HEK293 (cell line): ENCODE measurements around the gene SLX4.

ENCODE experiments used
- ATF2 ChIP-seq: fragments of 450-650 bp; formaldehyde crosslinking; IDR thresholded peaks from 2 replicates; pipeline ENCODE4 v1.5.1; 2016; ENCODE audit warnings: missing biosample characterization, missing genetic modification characterization, low read depth
- HOXC10 ChIP-seq: sonication (generic); formaldehyde crosslinking; IDR thresholded peaks from 2 replicates; pipeline ENCODE4 v1.8.1; 2023; ENCODE audit warnings: mild to moderate bottlenecking, missing genetic modification reagents
- KLF16 ChIP-seq: fragments of 450-650 bp; formaldehyde crosslinking; IDR thresholded peaks from 2 replicates; pipeline ENCODE4 v1.5.1; 2017; ENCODE audit warnings: missing biosample characterization, missing genetic modification characterization
- KLF7 ChIP-seq: fragments of 450-650 bp; formaldehyde crosslinking; IDR thresholded peaks from 2 replicates; pipeline ENCODE4 v1.5.1; 2016; ENCODE audit warnings: missing biosample characterization, missing genetic modification characterization, borderline replicate concordance
- PRDM4 ChIP-seq: fragments of 450-650 bp; formaldehyde crosslinking; IDR thresholded peaks from 2 replicates; pipeline ENCODE4 v1.5.1; 2017; ENCODE audit warnings: missing biosample characterization, missing genetic modification characterization
- SETDB1 ChIP-seq: IDR thresholded peaks from one replicate; pipeline ENCODE4 v1.6.1; 2017; ENCODE audit warnings: mild to moderate bottlenecking, low read length, moderate library complexity, mixed read lengths; ENCODE audit not compliant: insufficient read length
- YY1 ChIP-seq: fragments of 450-650 bp; formaldehyde crosslinking; IDR thresholded peaks from 2 replicates; pipeline ENCODE4 v1.5.1; 2018; ENCODE audit warnings: missing biosample characterization, missing genetic modification characterization
- ZBTB8A ChIP-seq: fragments of 450-650 bp; formaldehyde crosslinking; IDR thresholded peaks from 2 replicates; pipeline ENCODE4 v1.5.1; 2016; ENCODE audit warnings: missing biosample characterization, missing genetic modification characterization
- ZNF10 ChIP-seq: fragments of 450-650 bp; formaldehyde crosslinking; IDR thresholded peaks from 2 replicates; pipeline ENCODE4 v1.5.1; 2017; ENCODE audit warnings: missing biosample characterization, missing genetic modification characterization
- ZNF121 ChIP-seq: fragments of 450-650 bp; formaldehyde crosslinking; IDR thresholded peaks from 2 replicates; pipeline ENCODE4 v1.5.1; 2016; ENCODE audit warnings: missing biosample characterization, missing genetic modification characterization
- ZNF148 ChIP-seq: fragments of 450-650 bp; formaldehyde crosslinking; IDR thresholded peaks from 2 replicates; pipeline ENCODE4 v1.5.0; 2017; ENCODE audit warnings: missing biosample characterization, missing genetic modification characterization, borderline replicate concordance
- ZNF155 ChIP-seq: fragments of 450-650 bp; formaldehyde crosslinking; IDR thresholded peaks from 2 replicates; pipeline ENCODE4 v1.5.1; 2016; ENCODE audit warnings: missing biosample characterization, missing genetic modification characterization
- ZNF157 ChIP-seq: fragments of 450-650 bp; formaldehyde crosslinking; IDR thresholded peaks from 2 replicates; pipeline ENCODE4 v1.5.1; 2016; ENCODE audit warnings: missing biosample characterization, missing genetic modification characterization
- ZNF211 ChIP-seq: fragments of 450-650 bp; formaldehyde crosslinking; IDR thresholded peaks from 2 replicates; pipeline ENCODE4 v1.5.1; 2016; ENCODE audit warnings: low read depth, missing biosample characterization, missing genetic modification characterization
- ZNF24 ChIP-seq: fragments of 450-650 bp; formaldehyde crosslinking; IDR thresholded peaks from 2 replicates; pipeline ENCODE4 v1.5.1; 2016; ENCODE audit warnings: missing biosample characterization, missing genetic modification characterization
- ZNF350 ChIP-seq: fragments of 450-650 bp; formaldehyde crosslinking; IDR thresholded peaks from 2 replicates; pipeline ENCODE4 v1.5.0; 2017; ENCODE audit warnings: missing biosample characterization, mild to moderate bottlenecking, missing genetic modification characterization
- ZNF362 ChIP-seq: fragments of 450-650 bp; formaldehyde crosslinking; IDR thresholded peaks from 2 replicates; pipeline ENCODE4 v1.5.1; 2016; ENCODE audit warnings: missing biosample characterization, missing genetic modification characterization
- ZNF404 ChIP-seq: fragments of 450-650 bp; formaldehyde crosslinking; IDR thresholded peaks from 2 replicates; pipeline ENCODE4 v1.5.1; 2017; ENCODE audit warnings: missing biosample characterization, missing genetic modification characterization
- ZNF555 ChIP-seq: fragments of 450-650 bp; formaldehyde crosslinking; conservative IDR thresholded peaks from 2 replicates; pipeline ENCODE4 v1.5.1; 2017; ENCODE audit warnings: missing biosample characterization, mild to moderate bottlenecking, missing genetic modification characterization, inconsistent platforms
- ZNF571 ChIP-seq: fragments of 450-650 bp; formaldehyde crosslinking; IDR thresholded peaks from 2 replicates; pipeline ENCODE4 v1.5.0; 2017; ENCODE audit warnings: missing biosample characterization, missing genetic modification characterization
- ZNF580 ChIP-seq: fragments of 450-650 bp; formaldehyde crosslinking; IDR thresholded peaks from 2 replicates; pipeline ENCODE4 v1.5.1; 2016; ENCODE audit warnings: missing biosample characterization, missing genetic modification characterization
- ZNF645 ChIP-seq: fragments of 450-650 bp; formaldehyde crosslinking; IDR thresholded peaks from 2 replicates; pipeline ENCODE4; 2016; ENCODE audit warnings: missing biosample characterization, missing genetic modification characterization
- ZNF658 ChIP-seq: fragments of 450-650 bp; formaldehyde crosslinking; IDR thresholded peaks from 2 replicates; pipeline ENCODE4; 2016; ENCODE audit warnings: missing biosample characterization, missing genetic modification characterization
- ZNF830 ChIP-seq: fragments of 450-650 bp; IDR thresholded peaks from 2 replicates; pipeline ENCODE4 v1.5.0; 2018; ENCODE audit warnings: missing biosample characterization, missing genetic modification characterization, low read depth, mild to moderate bottlenecking, moderate library complexity
- ZNF837 ChIP-seq: fragments of 450-650 bp; formaldehyde crosslinking; IDR thresholded peaks from 2 replicates; pipeline ENCODE4 v1.5.1; 2016; ENCODE audit warnings: missing biosample characterization, missing genetic modification characterization
- ZSCAN18 ChIP-seq: fragments of 450-650 bp; formaldehyde crosslinking; IDR thresholded peaks from 2 replicates; pipeline ENCODE4 v1.5.1; 2016; ENCODE audit warnings: missing biosample characterization, missing genetic modification characterization
- ZSCAN30 ChIP-seq: fragments of 450-650 bp; IDR thresholded peaks from 2 replicates; pipeline ENCODE4 v1.5.1; 2018; ENCODE audit warnings: missing biosample characterization, mild to moderate bottlenecking, missing genetic modification characterization, moderate library complexity
- TF ChIP-seq, protein P1 (sequence below): fragments of 450-650 bp; formaldehyde crosslinking; IDR thresholded peaks from 2 replicates; pipeline ENCODE4 v1.5.1; 2016; ENCODE audit warnings: missing biosample characterization, missing genetic modification characterization

The SLX4 gene

GRCh38 chr16:3646348-3646920, 35.0 kb upstream of the SLX4 start (continued):
- TF ChIP-seq ZNF658 (tag by site-specific recombination) (no peak), ZNF155 (tag by site-specific recombination) (no peak), KLF7 (no peak), ZNF24 (tag by site-specific recombination) (no peak), ATF2 (tag by site-specific recombination) (no peak), ZNF830 (tag by site-specific recombination) (no peak), YY1 (tag by site-specific recombination) (no peak), ZNF10 (tag by site-specific recombination) (no peak; the same call in 1 of the 2 replicates), ZNF571 (tag by site-specific recombination) (no peak), ZNF837 (tag by site-specific recombination) (no peak), ZNF645 (tag by site-specific recombination) (no peak), HOXC10 (CRISPR knock-in tag) (no peak), ZSCAN18 (tag by site-specific recombination) (no peak), ZNF121 (tag by site-specific recombination) (no peak), ZBTB8A (tag by site-specific recombination) (no peak), ZNF404 (no peak), KLF16 (tag by site-specific recombination) (no peak; the same call in 1 of the 2 replicates), ZNF211 (tag by site-specific recombination) (no peak), ZSCAN30 (tag by site-specific recombination) (0 out of 2 replicates have a peak, but pooled peaks have one; percentile 23), ZNF157 (tag by site-specific recombination) (no peak), ZNF148 (tag by site-specific recombination) (no peak), ZNF350 (tag by site-specific recombination) (no peak), PRDM4 (tag by site-specific recombination) (no peak), SETDB1 (no peak), ZNF580 (tag by site-specific recombination) (no peak), ZNF555 (tag by site-specific recombination) (no peak), ZNF362 (tag by site-specific recombination) (no peak)
- TF ChIP-seq, protein P1, sequence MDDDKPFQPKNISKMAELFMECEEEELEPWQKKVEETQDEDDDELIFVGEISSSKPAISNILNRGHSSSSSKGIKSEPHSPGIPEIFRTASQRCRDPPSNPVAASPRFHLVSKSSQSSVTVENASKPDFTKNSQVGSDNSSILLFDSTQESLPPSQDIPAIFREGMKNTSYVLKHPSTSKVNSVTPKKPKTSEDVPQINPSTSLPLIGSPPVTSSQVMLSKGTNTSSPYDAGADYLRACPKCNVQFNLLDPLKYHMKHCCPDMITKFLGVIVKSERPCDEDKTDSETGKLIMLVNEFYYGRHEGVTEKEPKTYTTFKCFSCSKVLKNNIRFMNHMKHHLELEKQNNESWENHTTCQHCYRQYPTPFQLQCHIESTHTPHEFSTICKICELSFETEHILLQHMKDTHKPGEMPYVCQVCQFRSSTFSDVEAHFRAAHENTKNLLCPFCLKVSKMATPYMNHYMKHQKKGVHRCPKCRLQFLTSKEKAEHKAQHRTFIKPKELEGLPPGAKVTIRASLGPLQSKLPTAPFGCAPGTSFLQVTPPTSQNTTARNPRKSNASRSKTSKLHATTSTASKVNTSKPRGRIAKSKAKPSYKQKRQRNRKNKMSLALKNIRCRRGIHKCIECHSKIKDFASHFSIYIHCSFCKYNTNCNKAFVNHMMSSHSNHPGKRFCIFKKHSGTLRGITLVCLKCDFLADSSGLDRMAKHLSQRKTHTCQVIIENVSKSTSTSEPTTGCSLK (tag by site-specific recombination), result no peak
